Duodenal mucosa (tissue), 2 donors: ENCODE measurements around the gene MAST4.

Source experiments
- H3K27ac ChIP-seq: one replicate; pipeline ENCODE4 v1.7.0; 2013; ENCODE audit warnings: low read depth, low read length
- H3K27me3 ChIP-seq, 2 donors: one replicate each; pipeline ENCODE4 v1.7.0; 2013; ENCODE audit warnings: low read length in 2 of 2, control low read depth in 1 of 2; ENCODE audit not compliant: insufficient read depth in 2 of 2, control insufficient read depth in 1 of 2
- H3K36me3 ChIP-seq, 2 donors: one replicate each; pipeline ENCODE4 v1.7.0; 2013; ENCODE audit warnings: low read length in 2 of 2, control low read depth in 1 of 2; ENCODE audit not compliant: insufficient read depth in 2 of 2, control insufficient read depth in 1 of 2
- H3K4me1 ChIP-seq, 2 donors: one replicate each; pipeline ENCODE4 v1.7.0; 2013; ENCODE audit warnings: low read length in 2 of 2, control low read depth in 1 of 2; ENCODE audit not compliant: insufficient read depth in 2 of 2, control insufficient read depth in 1 of 2
- H3K4me3 ChIP-seq, 2 donors: one replicate each; pipeline ENCODE4 v1.7.0; 2013; ENCODE audit warnings: low read length in 2 of 2, low read depth in 1 of 2
- H3K9ac ChIP-seq, 2 donors: one replicate each; pipeline ENCODE4 v1.7.0; 2013; ENCODE audit warnings: low read length in 2 of 2, low read depth in 1 of 2
- H3K9me3 ChIP-seq, 2 donors: one replicate each; pipeline ENCODE4 v1.7.0; 2013; ENCODE audit warnings: low read length in 2 of 2, control low read depth in 1 of 2; ENCODE audit not compliant: control insufficient read depth in 1 of 2

MAST4 gene

DNA sequence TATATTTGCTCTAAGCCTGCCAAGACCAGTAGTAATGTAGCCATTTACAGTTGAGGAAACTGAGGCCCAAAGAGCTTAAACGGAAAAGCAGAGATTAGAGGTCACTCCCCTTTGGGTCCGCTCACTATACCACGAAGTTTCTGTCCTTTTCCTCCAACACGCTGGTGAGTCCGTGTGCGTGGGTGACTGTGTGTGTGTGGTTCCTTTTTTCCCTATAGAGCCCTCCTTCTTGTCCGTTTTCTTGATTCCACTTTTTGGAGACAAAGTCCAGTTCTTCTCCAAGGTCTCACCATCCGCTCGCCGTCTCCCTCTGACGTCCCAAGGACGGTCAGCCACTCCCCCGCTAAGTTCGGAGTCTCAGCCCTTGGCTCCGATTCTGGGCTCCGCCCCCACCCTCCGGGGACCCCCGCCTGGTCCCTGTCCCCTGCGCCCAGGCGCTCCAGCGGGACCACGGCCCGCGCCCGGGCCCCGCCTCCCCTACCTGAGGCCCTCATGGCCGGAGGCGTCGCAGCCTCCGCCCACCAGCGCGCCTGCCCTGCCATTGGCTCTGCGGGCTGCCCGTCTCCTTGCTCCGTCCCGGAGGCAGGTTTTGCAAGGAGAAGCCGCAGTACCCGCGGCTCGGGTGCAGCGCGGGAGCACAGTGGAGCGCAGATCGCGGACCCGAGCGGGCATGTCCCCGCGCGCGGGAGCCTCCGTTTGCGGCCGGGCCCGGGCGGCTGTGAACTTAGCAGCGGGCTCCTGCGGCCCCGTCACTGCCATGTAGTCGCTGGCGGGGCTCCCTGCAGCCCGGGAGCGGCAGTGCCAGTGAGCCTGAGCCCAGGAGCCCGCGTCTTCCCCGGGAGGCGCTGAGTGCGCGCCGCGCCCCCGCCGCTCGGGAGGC is at the start of gene MAST4:
MAST4 (plus strand) TSS at position 638 of the 880 bp plus-strand sequence. CDS start 263 bp downstream, outside the sequence.
- Histone ChIP-seq H3K4me1 (peaks cover 13 to 17% of the 10 kb centered on the region in 2 donors), H3K9ac (peak within 1 kb of the TSS in 1 of 2 donors; percentile 21), H3K27me3 (peaks cover 25 to 40% of the 10 kb centered on the region in 2 donors), H3K36me3 (no peaks in the 10 kb centered on the region), H3K9me3 (no peaks in the 10 kb centered on the region), H3K27ac (no peak within 1 kb of the TSS), H3K4me3 (peak within 1 kb of the TSS; percentile 71 to 73)

- Histone ChIP-seq H3K4me1 (no peaks in the 10 kb centered on the region), H3K4me3 (no peak overlapping the region), H3K27me3 (no peaks in the 10 kb centered on the region)
Measured at GRCh38 chr5:66546541-66546940, 49.7 kb upstream of the MAST4 start.

DNA sequence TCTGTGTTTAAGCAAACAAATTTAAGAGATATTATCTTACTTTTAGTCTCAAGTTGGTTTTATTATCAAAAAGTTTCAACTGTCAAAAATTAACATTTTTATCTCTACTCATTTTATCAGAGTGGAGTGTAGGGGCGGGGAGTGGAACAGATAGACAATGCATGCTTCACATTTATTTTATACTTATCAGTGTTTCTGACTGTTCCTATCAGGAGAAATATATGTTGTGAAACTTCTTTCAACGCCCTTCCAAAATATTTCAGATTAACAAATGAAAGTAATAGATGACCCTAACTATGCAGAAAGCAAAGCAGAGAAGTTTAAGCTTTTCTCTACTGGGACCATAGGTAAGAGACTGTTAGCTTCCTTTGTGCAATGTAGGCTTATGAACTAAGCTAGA is 44.9 kb upstream of the MAST4 start:
- H3K27me3 ChIP-seq, result no peaks in the 10 kb centered on the region
- H3K4me3 ChIP-seq, result no peak overlapping the region
- no peaks in the 10 kb centered on the region for H3K9me3 ChIP-seq
- no peak overlapping the region for H3K9ac ChIP-seq
- no peak overlapping the region for H3K27ac ChIP-seq
- no peaks in the 10 kb centered on the region for H3K4me1 ChIP-seq
- H3K36me3 ChIP-seq, result no peaks in the 10 kb centered on the region

More at GRCh38 chr5:66546541-66546940, 49.7 kb upstream of the MAST4 start:
- H3K27ac ChIP-seq, result no peak overlapping the region
- H3K9me3 ChIP-seq, result no peaks in the 10 kb centered on the region
- H3K9ac ChIP-seq, result no peak overlapping the region
- H3K36me3 ChIP-seq, result no peaks in the 10 kb centered on the region

DNA sequence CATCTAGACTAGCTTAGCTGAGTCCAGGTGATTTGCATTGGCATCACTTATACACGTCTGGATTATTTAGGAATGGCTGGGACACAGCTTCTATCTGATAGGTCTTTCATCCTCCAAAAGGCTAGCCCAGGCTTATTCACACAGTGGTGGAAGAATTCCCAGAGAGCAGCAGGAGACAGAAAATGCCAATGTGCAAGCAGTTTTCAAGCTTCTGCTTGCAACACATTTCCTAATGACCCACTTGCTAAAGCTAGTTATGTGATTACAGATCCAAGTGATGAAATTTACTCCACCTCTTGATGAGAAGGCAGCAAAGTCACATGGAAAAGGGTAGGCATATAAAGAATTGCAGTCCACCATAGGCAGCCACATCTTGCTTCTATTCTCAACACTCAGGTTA is 44.2 kb upstream of the MAST4 start:
- no peak overlapping the region for H3K27ac ChIP-seq
- no peaks in the 10 kb centered on the region for H3K9me3 ChIP-seq
- H3K4me1 ChIP-seq, result no peaks in the 10 kb centered on the region
- no peak overlapping the region for H3K4me3 ChIP-seq
- H3K27me3 ChIP-seq, result no peaks in the 10 kb centered on the region
- H3K9ac ChIP-seq, result no peak overlapping the region
- no peaks in the 10 kb centered on the region for H3K36me3 ChIP-seq

- Histone ChIP-seq H3K27ac (no peak overlapping the region), H3K9me3 (no peaks in the 10 kb centered on the region)
Measured at GRCh38 chr5:66553368-66553912, 42.8 kb upstream of the MAST4 start.

DNA sequence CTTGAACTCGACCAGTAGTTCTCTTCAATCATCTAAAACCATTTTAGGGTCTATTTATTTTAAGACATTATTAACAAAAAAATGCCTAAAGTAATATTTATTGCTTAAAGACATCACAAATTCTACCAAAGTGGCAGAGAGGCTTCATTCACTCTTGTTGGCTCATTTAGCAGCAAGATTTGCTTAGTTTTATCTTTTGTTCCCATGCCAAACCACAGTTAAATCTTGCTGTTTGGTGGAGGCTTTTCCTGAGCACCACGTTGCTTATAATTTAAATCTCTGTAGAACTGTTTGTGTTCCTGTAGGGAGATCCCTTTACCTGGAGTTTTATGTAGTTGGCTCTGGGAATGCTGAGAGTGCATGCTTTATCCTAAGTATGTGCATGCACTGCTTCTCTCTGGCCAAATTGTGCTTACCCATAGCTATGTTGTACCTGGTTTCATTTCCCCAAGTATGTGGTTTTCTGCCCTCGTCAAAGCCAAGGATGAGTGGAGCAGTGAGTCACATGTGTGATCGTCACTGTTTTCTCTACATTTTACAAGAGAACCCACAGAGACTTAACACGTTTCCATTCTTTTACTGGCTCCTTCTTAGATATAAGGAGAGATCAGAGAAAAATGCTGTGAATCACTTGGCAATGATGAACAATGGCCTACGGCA is 42.1 kb upstream of the MAST4 start:
- Histone ChIP-seq H3K36me3 (no peaks in the 10 kb centered on the region), H3K4me1 (no peaks in the 10 kb centered on the region), H3K27ac (no peak overlapping the region), H3K4me3 (no peak overlapping the region), H3K9me3 (no peaks in the 10 kb centered on the region), H3K27me3 (no peaks in the 10 kb centered on the region), H3K9ac (no peak overlapping the region)

More at GRCh38 chr5:66553368-66553912, 42.8 kb upstream of the MAST4 start:
- Histone ChIP-seq H3K4me1 (no peaks in the 10 kb centered on the region), H3K27me3 (no peaks in the 10 kb centered on the region), H3K9ac (no peak overlapping the region), H3K4me3 (no peak overlapping the region), H3K36me3 (no peaks in the 10 kb centered on the region)

DNA sequence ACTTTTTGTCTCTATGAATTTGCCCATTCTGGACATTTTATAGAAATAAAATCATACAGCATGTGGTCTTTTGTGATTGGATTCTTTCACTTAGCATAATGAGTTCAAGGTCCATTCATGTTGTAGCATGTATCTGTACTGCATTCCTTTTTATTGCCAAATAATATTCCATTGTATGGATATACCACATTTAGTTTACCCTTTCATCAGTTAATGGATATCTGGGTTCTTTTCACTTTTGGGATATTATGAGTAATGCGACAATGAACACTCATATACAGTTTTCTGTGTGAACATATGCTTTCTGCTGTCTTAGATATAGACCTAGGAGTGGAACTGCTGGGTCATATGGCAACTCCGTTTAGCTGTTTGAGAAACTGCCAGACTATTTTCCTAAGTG is 41.3 kb upstream of the MAST4 start:
- Histone ChIP-seq H3K4me1 (no peaks in the 10 kb centered on the region), H3K9me3 (no peaks in the 10 kb centered on the region), H3K4me3 (no peak overlapping the region), H3K27ac (no peak overlapping the region), H3K9ac (no peak overlapping the region), H3K27me3 (no peaks in the 10 kb centered on the region), H3K36me3 (no peaks in the 10 kb centered on the region)

DNA sequence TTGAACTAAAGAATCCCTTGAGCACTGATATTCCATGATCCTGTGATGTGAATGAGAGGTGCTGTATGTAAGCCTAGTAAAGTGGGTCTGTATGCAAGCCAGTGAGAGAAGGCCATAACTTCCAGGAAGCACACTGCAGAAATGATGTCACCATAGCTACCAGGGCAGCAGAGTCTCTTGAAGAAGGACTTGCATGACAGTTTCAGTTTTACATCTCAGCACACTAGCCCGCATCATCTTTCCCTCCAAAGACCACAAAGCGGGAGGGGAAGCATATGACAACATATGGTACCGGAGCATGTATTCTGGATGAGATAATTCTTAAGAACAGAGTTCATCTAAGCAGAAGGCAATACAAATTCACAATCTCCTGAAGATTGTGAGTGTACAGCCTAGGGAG is 37.6 kb upstream of the MAST4 start:
- no peaks in the 10 kb centered on the region for H3K27me3 ChIP-seq
- H3K27ac ChIP-seq, result no peak overlapping the region
- H3K4me3 ChIP-seq, result no peak overlapping the region
- no peak overlapping the region for H3K9ac ChIP-seq
- H3K36me3 ChIP-seq, result no peaks in the 10 kb centered on the region
- H3K9me3 ChIP-seq, result no peaks in the 10 kb centered on the region
- no peaks in the 10 kb centered on the region for H3K4me1 ChIP-seq

DNA sequence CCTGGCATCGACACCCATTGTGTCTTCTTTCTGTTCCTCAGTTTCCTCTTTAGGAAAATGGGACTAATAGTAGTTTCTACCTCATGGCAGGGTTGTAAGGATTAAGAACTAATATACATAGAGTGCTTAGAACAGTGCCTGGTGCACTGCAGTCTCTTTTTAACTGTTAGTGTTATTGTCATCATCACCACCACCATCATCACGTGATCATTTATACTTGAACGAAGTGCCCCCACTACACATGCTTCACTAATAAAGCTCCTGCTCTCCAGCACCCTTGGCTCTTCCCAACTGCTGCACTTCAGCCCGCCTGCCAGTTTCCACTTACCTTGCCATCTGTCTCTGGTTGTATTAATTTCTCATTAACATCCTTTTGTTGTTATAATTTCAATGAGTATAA is 35.8 kb upstream of the MAST4 start:
- H3K27ac ChIP-seq, result no peak overlapping the region
- no peak overlapping the region for H3K4me3 ChIP-seq
- no peaks in the 10 kb centered on the region for H3K36me3 ChIP-seq
- H3K9me3 ChIP-seq, result no peaks in the 10 kb centered on the region
- H3K4me1 ChIP-seq, result no peaks in the 10 kb centered on the region
- no peak overlapping the region for H3K9ac ChIP-seq
- H3K27me3 ChIP-seq, result no peaks in the 10 kb centered on the region
